HG02588 (cell line): ENCODE results near the gene FANK1.
"Not testable (repeated sequence)": the region's sequence is repeated elsewhere in the genome, so short reads cannot be mapped to it uniquely, and the experiment has no call there.

Experiments
- ATAC-seq: cut with Tn5 transposase; IDR thresholded peaks from one replicate; pipeline ENCODE4 v1.9.1; 2021; ENCODE audit warnings: mild to moderate bottlenecking, moderate library complexity; ENCODE audit not compliant: unreplicated experiment

Gene FANK1

DNA sequence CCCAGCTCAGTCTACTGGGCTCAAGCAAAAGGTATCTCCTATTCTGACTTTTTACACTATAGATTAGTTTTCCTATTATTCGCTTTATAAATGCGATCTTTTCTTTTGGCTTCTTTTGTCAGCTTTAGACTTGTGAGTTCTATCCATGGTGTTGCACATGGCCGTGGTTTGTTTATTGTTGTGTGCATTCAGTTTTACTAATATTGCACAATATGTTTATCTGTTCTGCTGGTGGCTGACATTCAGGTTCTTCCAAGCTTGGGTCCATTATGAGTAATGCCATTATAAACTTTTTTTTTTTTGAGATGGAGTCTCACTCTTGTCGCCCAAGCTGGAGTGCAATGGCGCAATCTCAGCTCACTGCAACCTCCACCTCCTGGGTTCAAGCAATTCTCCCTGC is 30.9 kb downstream of the FANK1 start:
- not testable (repeated sequence) for ATAC-seq

DNA sequence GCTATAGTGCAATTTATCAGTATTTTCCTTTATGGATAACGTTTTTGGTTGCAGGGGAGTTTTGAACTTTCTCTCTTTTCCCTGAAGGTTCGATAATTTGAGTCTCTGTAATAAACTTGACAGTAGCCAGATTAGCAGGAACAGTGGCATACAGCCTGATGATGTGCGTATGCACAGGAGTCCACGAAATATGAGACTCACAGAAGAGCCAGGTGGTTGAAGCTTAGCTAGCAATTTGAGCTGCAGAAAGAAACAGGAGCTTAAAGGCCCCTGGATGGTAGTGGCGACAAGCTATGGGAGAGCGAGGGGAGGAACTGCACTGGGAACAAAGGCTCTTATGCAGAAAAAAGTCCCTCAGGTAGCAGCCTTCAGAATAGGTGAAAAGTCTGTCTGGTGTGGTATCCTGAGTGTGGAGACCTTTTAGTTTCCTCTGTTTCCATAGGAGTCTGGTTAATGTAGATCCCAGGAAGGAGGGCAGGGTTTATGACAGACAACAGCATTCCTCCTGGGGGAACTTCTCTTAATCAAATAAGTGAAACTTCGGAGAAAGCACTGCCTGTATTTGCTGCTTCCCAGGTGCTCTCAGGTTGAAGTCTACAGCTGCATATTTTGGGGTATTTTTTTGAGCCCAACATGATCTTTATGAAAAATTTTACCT is 32.7 kb downstream of the FANK1 start:
- no peak for ATAC-seq

DNA sequence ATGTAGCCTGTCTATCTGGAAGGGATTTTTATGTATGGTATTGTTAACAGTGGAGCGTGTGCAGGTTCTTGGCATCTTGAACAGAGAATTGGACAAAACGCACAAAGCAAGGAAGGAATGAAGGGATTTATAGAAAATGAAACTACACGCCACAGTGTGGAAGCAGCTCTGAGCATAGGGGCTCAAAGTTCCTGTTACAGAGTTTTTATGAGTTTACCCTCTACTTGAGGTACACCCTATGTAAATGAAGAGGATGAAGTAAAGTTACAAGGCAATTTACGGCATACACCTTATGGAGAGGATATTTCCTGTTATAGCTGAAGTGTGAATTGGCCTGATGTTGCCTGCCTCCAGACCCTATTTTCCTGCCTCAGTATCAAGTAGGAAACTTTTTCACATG is 33.3 kb downstream of the FANK1 start:
- ATAC-seq = no peak

DNA sequence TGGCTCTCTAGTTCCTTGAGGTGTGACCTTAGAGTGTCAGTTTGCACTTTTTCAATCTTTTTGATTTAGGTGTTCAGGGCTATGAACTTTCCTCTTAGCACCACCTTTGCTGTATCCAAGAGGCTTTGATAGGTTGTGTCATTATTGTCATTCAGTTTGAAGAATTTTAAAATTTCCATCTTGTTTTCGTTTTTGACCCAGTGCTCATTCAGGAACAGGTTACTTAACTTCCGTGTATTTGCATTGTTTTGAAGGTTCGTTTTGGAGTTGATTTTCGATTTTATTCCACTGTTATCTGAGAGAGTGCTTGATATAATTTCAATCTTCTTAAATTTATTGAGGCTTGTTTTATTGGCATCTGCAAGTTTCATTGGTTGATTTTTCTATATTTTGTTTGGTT is 37.3 kb downstream of the FANK1 start:
- ATAC-seq = no peak

DNA sequence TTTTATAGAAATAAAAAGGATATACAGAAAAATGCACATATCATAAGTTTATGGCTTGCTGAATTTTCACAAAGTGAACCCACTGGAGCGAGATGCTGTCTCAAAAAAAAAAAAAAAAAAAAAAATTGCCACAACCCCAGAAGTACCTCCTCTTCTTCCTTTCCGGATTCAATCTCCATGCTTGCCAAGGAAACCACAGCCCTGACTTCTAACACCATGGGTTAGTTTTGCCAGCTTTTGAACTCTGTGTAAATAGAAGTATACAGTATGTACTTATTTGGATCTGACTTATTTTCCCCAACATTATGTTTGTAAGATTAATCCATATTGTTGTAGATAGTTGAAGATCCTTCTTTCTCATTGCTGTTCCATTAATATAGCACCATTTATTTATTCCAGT is 40.0 kb downstream of the FANK1 start:
- no peak for ATAC-seq

DNA sequence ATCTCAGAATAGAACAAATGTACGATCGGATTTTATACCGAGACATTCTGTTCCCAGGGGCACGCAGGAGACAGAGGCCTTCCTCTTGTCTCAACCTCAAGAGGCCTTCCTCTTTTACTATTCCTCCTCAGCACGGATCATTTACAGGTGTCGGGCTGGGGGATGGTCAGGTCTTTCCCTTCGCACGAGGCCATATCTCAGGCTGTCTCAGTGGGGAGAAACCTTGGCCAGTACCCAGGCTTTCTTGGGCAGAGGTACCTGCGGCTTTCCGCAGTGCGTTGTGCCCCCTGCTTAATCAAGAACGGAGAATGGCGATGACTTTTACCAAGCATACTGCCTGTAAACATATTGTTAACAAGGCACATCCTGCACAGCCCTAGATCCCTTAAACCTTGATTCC is 44.2 kb downstream of the FANK1 start:
- ATAC-seq = no peak

DNA sequence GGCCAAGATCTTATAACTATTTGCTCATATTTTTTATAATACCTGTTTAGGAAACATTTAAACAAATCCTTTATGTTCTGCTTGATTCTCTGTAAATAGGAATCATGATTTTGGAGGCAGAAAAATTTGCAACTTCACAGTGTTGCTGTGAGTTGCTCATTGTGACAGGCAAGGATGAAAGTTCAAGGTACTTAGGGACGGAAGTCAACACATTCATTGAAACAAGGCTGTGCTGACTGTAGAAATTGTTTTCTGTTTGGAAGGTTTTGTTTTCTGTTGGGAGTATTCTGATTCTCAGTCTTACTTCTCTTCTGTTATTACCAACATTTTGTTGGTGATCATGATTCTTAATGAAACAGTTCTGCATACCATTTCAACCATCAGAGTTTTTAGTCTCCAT is 54.9 kb downstream of the FANK1 start:
- no peak for ATAC-seq

DNA sequence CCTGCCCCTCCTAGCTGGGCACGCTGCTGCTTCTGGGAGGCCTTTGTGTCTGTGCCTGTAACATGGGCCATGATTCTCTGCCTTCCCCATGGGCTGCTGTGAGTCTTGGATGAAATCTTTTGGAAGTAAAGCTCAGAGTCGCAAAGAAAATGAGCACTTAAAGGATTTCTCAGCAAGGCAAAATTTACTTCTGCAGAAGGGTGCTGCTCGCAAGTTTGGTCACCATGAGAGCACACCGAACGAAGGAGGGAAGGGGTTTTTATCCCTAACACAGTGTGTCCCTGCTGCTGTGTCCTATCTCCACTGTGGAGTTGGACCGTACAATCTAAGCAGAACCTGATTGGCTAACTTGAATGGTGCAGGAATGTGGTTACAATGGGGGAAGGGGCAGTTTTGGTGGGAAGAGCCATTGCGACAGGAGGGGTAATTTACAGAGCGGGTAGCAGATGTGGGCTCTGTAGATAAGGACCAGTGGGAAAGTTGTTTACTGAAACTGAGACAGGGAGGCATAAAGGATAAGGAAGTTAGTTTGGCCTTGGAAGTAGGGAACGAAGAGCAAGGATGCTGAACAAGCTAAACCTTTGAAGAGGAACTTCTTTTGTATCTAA is 57.5 kb downstream of the FANK1 start:
- ATAC-seq = no peak

DNA sequence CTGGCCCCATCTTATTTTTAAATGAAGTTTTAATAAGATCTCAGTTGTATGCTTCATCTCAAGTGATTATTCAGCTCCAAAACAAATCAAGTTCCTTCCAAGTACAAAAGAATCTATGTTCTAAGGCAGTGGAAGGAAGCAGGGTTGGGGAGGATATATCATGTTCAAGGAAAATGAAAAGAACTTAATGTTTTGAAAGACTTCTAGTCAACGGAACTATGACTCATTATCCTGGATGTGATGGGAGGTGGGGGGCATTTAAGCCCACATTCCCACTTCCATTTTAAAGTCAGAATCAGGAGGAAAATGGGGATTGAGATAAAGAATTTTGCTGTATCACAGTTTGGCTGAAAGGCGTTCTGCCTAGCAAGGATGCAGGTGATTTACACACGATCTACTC is 59.4 kb downstream of the FANK1 start:
- ATAC-seq = no peak

DNA sequence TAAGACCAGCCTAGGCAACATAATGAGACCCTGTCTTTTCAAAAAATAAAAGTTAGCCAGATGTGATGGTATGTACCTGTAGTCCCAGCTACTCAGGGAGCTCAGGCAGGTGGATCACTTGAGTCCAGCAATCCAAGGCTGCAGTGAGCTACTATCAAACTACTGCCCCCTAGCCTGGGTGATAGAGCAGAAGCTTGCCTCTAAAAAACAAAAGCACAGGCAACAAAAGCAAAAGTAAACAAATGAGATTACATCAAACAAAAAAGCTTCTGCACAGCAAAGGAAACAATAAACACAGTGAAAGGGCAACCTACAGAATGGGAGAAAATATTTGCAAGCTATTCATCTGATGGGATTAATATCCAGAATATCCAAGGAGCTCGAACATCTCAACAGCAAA is 65.4 kb downstream of the FANK1 start:
- no peak for ATAC-seq

DNA sequence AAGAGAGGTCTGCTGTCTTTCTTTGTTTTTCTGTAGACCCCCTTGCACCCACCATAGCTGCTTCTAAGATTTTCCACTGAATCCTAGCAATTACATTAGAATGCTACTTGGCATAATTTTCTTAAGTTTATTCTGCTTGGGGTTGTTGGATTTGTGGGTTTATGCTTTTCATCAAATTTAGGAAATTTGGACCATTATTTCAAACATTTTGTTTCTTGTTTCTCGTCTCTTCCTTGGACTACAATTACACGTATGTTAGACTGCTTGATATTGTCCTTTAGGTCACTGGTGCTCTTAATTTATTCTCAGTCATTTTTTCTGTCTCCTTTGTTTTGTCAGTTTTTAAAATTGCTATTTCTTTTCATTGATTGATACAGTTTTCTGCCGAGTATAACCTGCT is 65.8 kb downstream of the FANK1 start:
- ATAC-seq = no peak

DNA sequence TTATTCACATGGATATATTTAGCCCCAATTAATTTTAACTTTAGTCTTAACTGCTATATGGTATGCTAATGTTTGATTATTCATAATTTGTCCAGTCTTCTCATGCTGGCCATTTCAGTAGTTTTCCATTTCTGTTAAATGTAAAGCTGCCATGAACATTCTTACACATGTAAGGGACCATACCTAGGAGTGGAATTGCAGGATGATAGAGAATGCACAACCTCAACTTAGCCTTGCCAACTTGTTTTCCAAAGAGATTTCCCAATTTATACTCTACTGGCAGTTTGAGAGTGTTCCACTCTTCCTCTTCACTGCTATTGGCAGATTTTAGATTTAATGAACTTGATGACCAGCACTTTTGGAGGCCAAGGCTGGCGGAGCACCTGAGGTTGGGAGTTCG is 68.2 kb downstream of the FANK1 start:
- ATAC-seq = no peak

DNA sequence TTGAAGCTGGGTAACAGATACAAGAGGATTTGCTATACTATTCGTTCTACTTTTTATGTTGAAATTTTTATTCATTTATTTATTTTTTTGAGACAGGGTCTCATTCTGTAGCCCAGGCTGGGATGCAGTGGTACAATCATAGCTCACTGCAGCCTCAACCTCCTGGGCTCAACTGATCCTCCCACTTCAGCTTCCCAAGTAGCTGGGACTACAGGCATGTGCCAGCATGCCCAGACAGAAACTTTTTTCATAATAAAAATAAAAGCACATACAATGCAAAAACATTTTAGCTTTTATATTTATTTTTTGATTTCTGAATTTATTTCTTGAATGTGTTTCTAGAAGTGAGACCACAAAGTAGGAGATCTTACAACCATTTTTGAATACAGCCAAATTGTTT is 71.2 kb downstream of the FANK1 start:
- no peak for ATAC-seq

DNA sequence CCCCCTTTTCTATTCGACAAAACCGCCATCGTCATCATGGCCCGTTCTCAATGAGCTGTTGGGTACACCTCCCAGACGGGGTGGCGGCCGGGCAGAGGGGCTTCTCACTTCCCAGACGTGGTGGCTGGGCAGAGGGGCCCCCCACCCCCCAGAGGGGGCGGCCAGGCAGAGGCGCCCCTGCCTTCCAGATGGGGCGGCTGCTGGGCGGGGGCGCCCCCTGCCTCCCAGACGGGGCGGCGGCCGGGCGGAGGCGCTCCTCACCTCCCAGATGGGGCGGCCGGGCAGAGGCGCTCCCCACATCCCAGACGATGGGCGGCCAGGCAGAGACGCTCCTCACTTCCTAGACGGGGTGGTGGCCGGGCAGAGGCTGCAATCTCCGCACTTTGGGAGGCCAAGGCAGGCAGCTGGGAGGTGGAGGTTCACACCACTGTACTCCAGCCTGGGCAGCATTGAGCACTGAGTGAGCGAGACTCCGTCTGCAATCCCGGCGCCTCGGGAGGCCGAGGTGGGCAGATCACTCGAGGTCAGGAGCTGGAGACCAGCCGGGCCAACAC is 73.8 kb downstream of the FANK1 start:
- ATAC-seq = not testable (repeated sequence)

DNA sequence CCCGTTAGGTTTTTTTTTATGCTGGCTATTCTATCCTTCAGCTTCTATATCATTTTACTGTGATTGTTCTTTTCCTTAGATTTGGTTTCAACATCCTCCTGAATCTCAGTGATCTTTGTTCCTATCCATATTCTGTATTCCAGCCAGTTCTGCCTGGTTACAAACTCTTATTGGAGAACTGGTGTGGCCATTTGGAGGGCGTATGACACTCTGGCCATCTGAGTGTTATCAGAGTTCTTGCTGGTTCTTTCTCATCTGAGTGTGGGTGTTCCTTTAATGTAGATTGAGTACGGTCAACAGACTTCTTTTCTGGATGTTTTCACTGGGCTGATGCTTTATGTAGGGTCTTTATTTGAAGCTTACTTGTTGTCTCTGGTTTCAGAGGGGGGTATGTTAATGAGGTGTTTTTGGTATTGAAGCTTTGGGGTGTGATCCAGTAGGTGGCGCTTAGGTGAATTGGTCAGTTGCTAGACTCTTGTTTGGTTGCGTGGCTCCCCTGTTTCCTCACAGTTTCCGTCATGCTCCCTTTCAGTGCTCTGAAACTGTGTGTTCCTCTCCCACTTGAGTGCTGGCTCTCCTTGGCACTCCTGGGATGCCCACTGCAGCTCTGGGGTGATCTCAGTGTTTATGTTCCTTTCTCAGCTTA is 80.7 kb downstream of the FANK1 start:
- ATAC-seq = no peak

DNA sequence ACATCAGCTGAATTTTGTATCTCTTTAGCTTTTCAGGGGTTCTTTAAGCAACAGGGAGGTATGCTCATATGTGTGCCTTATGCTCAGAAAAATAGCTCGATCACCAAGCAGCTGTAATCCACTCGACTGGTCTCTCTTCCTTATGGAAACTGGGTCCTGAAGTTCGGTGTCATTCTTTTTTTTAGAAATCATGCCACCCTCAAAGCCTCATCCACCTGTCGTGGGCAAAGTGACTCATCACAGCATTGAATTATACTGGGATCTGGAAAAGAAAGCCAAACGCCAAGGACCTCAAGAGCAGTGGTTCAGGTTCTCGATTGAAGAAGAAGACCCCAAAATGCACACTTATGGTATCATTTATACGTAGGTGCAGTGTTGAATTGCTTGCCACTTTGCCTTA is 83.6 kb downstream of the FANK1 start:
- no peak for ATAC-seq

DNA sequence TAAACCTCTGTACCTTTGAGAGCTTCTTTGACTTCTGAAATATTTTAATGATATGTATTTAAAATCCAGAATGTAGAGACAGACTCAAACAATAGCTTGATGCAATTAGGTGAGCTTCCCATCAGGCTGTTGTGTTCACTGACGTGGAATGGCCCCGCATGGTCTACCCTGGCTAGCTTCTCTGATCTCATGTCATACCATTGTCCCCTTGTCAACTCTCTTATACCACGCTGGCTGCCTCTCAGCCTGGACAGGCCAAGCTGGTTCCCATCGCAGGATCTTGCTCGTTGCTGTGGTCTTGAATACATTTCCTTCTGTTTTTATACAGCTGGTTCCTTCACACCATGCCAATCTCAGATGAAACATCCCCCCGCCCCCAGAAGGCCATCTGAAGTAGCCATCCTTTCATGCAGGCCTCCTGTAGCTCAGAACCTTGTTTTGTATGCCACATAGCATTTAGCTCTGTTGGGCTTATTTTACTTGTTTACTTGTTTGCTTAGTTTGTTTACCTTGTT is 84.2 kb downstream of the FANK1 start:
- ATAC-seq = no peak

DNA sequence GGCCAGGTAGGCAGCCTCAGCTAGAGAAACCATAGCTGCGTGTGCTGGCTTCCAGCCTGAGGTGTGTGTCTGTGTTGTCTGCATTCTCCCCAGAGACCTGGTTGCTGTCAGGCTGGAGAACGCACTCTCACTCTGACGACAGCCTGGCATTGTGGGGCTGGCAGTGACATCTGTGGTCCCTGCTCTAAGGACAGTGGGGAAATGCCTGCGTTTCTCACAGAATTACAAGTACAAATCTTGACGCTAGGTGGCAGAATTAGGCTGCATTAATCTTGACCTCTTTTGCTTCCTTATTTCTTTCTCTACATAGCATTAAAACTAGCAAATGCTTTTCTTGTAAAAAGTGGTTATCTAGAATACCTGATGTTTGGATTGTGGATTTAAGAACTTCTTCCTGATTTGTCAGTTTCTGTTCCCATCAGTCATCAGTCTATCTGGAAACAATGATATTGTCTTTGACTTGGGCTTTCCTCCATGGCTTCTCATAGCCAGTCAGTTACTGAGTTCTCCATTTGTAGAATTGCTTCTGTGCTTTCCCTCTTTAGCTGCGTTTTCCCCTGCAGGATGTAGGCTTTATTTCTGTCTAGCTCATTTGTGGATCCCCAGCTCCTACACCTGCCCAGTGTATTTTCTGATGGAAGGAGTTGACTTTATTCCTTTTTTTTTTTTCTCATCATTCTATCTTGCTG is 86.0 kb downstream of the FANK1 start:
- ATAC-seq = peak; percentile 62

DNA sequence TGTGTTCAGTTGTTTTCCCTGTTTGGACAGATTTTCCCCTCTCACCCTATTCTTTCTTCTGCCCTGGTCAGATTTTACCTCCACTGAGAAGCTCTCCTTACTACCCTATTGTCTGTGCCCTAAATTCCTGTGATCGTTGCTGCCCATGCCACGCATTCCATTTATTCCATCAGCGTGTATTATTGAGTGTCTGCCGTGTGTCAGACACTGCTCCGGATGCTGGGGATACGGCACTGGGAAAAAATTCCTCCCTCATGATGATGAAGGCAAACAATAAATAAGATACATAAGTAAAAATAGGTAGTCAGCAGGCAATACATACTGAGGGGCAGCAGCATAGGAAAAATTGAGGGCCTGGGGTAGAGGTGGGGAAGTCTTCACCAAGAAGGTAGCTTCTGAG is 86.8 kb downstream of the FANK1 start:
- no peak for ATAC-seq

DNA sequence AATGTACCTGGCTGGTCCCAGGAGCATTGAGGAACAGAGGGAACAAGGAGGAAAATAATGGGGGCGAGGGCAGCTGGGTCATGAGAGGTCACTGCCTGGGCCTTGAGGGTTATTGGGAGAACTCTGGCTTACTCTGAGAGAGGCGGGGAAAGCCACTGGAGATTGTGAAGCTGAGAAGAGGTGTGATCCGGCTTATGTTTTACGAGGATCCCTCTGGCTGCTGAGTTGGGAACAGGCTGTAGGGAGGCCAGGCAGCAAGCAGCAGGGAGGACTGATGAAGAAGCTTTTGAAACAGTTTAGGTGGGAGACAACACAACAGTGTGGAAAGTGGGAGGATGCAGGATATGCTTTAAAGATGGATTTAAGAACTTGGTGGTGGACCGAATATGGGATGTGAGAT is 87.3 kb downstream of the FANK1 start:
- ATAC-seq = no peak

DNA sequence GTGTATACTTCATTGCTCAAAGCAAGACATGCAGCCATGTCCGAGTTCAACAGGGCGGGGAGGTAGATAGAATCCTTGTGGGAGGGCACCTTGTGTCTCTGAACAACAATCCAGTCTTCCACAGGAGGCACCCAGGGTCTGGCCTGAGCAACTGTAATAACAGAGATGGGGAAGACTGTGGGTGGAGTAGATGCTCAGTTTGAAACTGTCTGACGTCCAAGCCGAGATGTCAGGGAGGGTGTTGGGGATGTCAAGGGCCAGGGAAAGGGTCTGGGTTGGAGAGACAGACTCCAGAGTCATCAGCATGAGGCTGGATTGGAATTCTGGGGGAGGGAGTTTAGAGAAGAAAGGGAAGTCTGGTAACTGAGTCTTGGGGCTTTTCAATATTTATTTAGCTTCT is 88.0 kb downstream of the FANK1 start:
- no peak for ATAC-seq
